Omental fat pad (tissue), 4 donors: ENCODE data around the gene CPED1. TPM values are rescaled to one million over a fixed set of nuclear protein-coding genes. Genes with fewer than 3 reads are reported as not detected.

ENCODE experiments used
- ATAC-seq: fragments of 150-250 bp; one replicate; pipeline ENCODE4 v1.9.1; 2016; ENCODE audit warnings: mild to moderate bottlenecking, moderate library complexity; ENCODE audit not compliant: low FRiP score
- DNase-seq: peaks from one replicate; pipeline ENCODE4 v3.0.0-alpha.2; 2019; ENCODE audit warnings: low spot score
- CTCF ChIP-seq, 3 donors: fragments of 450-650 bp; IDR thresholded peaks; one replicate each; pipeline ENCODE4 v1.5.1; 2016 to 2017; ENCODE audit warnings: antibody characterized with exemption in 3 of 3, mild to moderate bottlenecking in 3 of 3, moderate library complexity in 2 of 3
- total RNA-seq, 4 donors: library from RNA; depleted of rRNA; stranded (reverse); fragments of >200 nt; gene quantifications; one replicate each; pipeline ENCODE4 v1.1.0, GENCODE V29; 2016

The CPED1 gene
- total RNA-seq, 4 donors from 2014 or later: 24.9 to 63.9 (median 40.9) TPM

GRCh38 chr7:121195874-121196273 is 207.4 kb downstream of the CPED1 start:
- ATAC-seq (no peak), DNase-seq (no peak)
- no peak for TF ChIP-seq CTCF (IDR thresholded peaks at IDR 0.05)

- DNase-seq (no peak), ATAC-seq (no peak)
- no peak for TF ChIP-seq CTCF (IDR thresholded peaks at IDR 0.05)
These were observed 207.8 kb downstream of the CPED1 start for GRCh38 chr7:121196286-121196685.

- no peak for ATAC-seq
- no peak for TF ChIP-seq CTCF (IDR thresholded peaks at IDR 0.05)
These were observed 208.9 kb downstream of the CPED1 start for GRCh38 chr7:121197455-121197854.

GRCh38 chr7:121198502-121198901 is 210.0 kb downstream of the CPED1 start:
- TF ChIP-seq CTCF (IDR thresholded peaks at IDR 0.05): no peak
- ATAC-seq (no peak), DNase-seq (no peak)

More at GRCh38 chr7:121197455-121197854, 208.9 kb downstream of the CPED1 start:
- DNase-seq: no peak

GRCh38 chr7:121202125-121202524 is 213.6 kb downstream of the CPED1 start:
- no peak for TF ChIP-seq CTCF (IDR thresholded peaks at IDR 0.05)
- DNase-seq (no peak), ATAC-seq (no peak)

- no peak for TF ChIP-seq CTCF (IDR thresholded peaks at IDR 0.05)
These were observed 214.3 kb downstream of the CPED1 start for GRCh38 chr7:121202834-121203233.

GRCh38 chr7:121204537-121204936 is 216.0 kb downstream of the CPED1 start:
- no peak for TF ChIP-seq CTCF (IDR thresholded peaks at IDR 0.05)
- ATAC-seq: no peak
- DNase-seq: no peak

More at GRCh38 chr7:121202834-121203233, 214.3 kb downstream of the CPED1 start:
- no peak for ATAC-seq
- no peak for DNase-seq
